Glutamatergic neuron (in vitro differentiated cells): Measurements from ENCODE around the gene MBNL1. TPM values are rescaled to one million over a fixed set of nuclear protein-coding genes. Genes with fewer than 3 reads are reported as not detected.

ENCODE experiments used
- DNase-seq: peaks from one replicate; pipeline ENCODE4 v3.0.0; 2022
- H3K27ac Mint-ChIP-seq: one replicate; pipeline ENCODE4 v1.8.0; 2020; ENCODE audit warnings: mild to moderate bottlenecking, mixed read lengths, inconsistent platforms; ENCODE audit not compliant: unreplicated experiment
- H3K27me3 Mint-ChIP-seq: one replicate; pipeline ENCODE4 v1.8.0; 2020; ENCODE audit warnings: mild to moderate bottlenecking, moderate library complexity, mixed read lengths, inconsistent platforms; ENCODE audit not compliant: unreplicated experiment
- H3K36me3 Mint-ChIP-seq: one replicate; pipeline ENCODE4 v1.8.0; 2020; ENCODE audit warnings: mild to moderate bottlenecking, mixed read lengths, inconsistent platforms; ENCODE audit not compliant: unreplicated experiment
- H3K4me1 Mint-ChIP-seq: one replicate; pipeline ENCODE4 v1.8.0; 2020; ENCODE audit warnings: mild to moderate bottlenecking, low read depth, mixed read lengths, inconsistent platforms; ENCODE audit not compliant: unreplicated experiment
- H3K4me3 Mint-ChIP-seq: one replicate; pipeline ENCODE4 v1.8.0; 2020; ENCODE audit warnings: mild to moderate bottlenecking, mixed read lengths, inconsistent platforms; ENCODE audit not compliant: unreplicated experiment
- H3K9me3 Mint-ChIP-seq: one replicate; pipeline ENCODE4 v1.8.0; 2020; ENCODE audit warnings: mild to moderate bottlenecking, moderate library complexity, mixed read lengths, inconsistent platforms; ENCODE audit not compliant: unreplicated experiment
- total RNA-seq: library from RNA; stranded (reverse); fragmentation: NEBNext Ultra II Directional; extraction: Animal tissue kit (Norgen Biotek cat#: 25700); gene quantifications from one replicate; pipeline ENCODE4 v1.2.1, GENCODE V29; 2021; ENCODE audit not compliant: unreplicated experiment
- TF ChIP-seq, protein P1 (sequence below): fragments of 200-600 bp; sonication (generic); IDR thresholded peaks from one replicate; pipeline ENCODE4 v1.5.0; 2021; ENCODE audit not compliant: partially characterized antibody, unreplicated experiment

The MBNL1 gene
- total RNA-seq, 1 donor from 2014 or later: 36.6 TPM

- TF ChIP-seq, protein P1, sequence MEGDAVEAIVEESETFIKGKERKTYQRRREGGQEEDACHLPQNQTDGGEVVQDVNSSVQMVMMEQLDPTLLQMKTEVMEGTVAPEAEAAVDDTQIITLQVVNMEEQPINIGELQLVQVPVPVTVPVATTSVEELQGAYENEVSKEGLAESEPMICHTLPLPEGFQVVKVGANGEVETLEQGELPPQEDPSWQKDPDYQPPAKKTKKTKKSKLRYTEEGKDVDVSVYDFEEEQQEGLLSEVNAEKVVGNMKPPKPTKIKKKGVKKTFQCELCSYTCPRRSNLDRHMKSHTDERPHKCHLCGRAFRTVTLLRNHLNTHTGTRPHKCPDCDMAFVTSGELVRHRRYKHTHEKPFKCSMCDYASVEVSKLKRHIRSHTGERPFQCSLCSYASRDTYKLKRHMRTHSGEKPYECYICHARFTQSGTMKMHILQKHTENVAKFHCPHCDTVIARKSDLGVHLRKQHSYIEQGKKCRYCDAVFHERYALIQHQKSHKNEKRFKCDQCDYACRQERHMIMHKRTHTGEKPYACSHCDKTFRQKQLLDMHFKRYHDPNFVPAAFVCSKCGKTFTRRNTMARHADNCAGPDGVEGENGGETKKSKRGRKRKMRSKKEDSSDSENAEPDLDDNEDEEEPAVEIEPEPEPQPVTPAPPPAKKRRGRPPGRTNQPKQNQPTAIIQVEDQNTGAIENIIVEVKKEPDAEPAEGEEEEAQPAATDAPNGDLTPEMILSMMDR: no peak
- Mint-ChIP-seq H3K27ac (no peak overlapping the region), H3K4me3 (no peak overlapping the region), H3K9me3 (no peaks in the 10 kb centered on the region), H3K36me3 (no peaks in the 10 kb centered on the region), H3K4me1 (peaks cover 10% of the 10 kb centered on the region), H3K27me3 (no peaks in the 10 kb centered on the region)
- DNase-seq: no peak
These were observed 88.9 kb downstream of the MBNL1 start for GRCh38 chr3:152357587-152357986.

DNA sequence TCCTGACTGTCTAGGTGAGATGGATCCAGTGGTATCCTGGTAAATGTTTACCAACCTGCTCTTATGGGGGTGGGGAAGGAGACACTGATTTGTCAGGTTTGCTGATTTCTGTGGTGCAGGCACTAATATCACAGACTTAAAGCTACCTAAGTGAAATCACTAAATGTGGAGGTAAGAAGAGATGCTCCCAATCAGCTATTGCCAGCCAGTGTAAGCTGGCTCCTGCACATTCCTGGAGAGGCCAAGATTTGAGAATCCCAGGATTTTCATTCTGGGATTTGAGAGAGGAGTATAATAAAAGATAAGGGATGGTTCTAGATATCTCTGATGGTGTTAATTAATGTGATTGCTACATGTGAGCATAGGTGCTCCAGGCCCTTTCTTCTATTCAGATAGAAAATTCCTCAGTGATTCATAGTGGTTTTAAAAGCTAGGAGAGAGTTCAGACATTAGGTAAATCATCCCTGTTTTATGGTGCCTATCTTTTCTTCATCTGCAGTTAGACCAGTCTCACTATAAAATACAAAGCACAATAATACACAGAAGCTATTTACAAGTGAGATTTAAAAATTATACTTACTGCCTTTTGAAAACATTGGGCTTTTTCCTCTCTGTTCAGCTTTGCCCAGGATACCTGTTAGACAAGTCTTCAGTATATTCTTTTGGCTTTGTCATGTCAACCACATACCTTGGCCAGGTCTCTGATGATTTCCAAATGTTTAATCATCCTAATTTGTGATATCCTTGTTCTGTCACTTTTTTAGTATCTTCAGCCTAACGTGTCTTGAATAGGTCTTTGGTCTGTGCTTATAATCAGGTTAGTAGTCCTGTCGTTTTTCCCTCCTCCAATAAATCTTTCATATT is 90.9 kb downstream of the MBNL1 start:
- Mint-ChIP-seq H3K36me3 (no peaks in the 10 kb centered on the region), H3K27ac (no peak overlapping the region), H3K9me3 (no peaks in the 10 kb centered on the region), H3K4me1 (peaks cover 4% of the 10 kb centered on the region), H3K27me3 (no peaks in the 10 kb centered on the region), H3K4me3 (no peak overlapping the region)
- TF ChIP-seq, protein P1: no peak
- DNase-seq: no peak

DNA sequence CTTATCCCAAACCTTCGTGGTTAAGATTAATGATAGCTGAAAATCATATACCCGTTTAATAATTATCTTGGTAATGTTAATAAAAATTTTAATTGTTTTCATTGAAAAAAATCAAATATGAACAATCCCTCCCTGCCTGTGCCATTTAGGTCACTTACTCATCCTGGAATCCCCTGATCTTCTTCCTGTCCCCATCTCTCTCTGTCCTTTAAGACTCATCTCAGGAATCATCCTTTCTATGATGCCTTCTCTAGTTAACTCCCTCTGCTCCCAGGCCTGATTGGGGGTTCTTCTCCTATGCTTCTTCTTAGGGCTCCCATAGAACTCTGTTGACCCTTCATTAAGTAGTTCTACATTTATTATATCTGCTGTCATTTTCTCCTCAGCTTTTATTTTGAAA is 91.6 kb downstream of the MBNL1 start:
- TF ChIP-seq, protein P1: no peak
- Mint-ChIP-seq H3K4me3 (no peak overlapping the region), H3K27me3 (no peaks in the 10 kb centered on the region), H3K9me3 (no peaks in the 10 kb centered on the region), H3K36me3 (no peaks in the 10 kb centered on the region), H3K4me1 (peaks cover 4% of the 10 kb centered on the region), H3K27ac (no peak overlapping the region)
- no peak for DNase-seq

DNA sequence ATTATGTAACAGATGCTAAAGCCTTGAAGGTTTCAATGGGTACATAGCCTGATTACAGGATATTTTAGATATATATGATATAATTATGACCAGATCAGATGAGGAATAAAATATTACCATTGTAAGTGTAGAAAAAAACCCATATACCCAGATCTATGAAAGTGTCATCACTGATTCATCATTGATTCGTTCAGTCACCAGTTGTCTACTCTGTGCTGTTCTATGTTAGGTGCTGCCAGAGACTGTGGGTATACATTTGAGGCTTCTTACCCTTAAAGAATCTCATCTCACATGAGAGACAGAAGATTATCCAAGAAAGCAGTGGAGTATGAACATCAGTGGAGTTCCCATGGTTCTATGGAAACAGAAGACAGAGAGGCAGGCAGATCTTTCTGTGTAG is 92.2 kb downstream of the MBNL1 start:
- no peak for DNase-seq
- Mint-ChIP-seq H3K36me3 (no peaks in the 10 kb centered on the region), H3K27ac (no peak overlapping the region), H3K4me1 (peaks cover 4% of the 10 kb centered on the region), H3K4me3 (no peak overlapping the region), H3K27me3 (no peaks in the 10 kb centered on the region), H3K9me3 (no peaks in the 10 kb centered on the region)
- TF ChIP-seq, protein P1: no peak

DNA sequence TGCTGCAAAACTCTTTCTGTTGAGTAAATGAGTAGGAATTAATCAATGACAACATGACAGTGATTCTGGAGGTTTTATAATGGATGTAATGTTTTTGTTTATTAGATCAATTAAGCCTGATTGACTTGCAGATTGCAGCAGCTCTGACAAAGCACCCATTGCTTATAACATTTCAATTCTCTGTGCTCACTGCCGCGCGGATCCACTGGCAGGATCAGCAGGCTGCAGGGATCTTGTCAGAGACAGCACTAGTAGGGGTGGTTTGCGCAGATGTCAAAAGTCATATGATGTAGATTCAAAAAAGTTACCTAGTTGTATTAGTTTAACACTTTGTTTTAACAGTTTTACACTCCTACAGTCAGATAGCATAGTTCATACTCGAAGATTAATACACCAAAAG is 93.4 kb downstream of the MBNL1 start:
- H3K4me1 Mint-ChIP-seq: peaks cover 4% of the 10 kb centered on the region
- DNase-seq: no peak
- no peak overlapping the region for H3K4me3 Mint-ChIP-seq
- TF ChIP-seq, protein P1: no peak
- H3K36me3 Mint-ChIP-seq: no peaks in the 10 kb centered on the region
- no peak overlapping the region for H3K27ac Mint-ChIP-seq
- H3K27me3 Mint-ChIP-seq: no peaks in the 10 kb centered on the region
- H3K9me3 Mint-ChIP-seq: no peaks in the 10 kb centered on the region
